ENCODE data around the gene SLC1A4. TPM values are rescaled to one million over a fixed set of nuclear protein-coding genes. Genes with fewer than 3 reads are reported as not detected.

Gene SLC1A4
- total RNA-seq, 1 experiment from 2014 or later, result 22.9 TPM

DNA sequence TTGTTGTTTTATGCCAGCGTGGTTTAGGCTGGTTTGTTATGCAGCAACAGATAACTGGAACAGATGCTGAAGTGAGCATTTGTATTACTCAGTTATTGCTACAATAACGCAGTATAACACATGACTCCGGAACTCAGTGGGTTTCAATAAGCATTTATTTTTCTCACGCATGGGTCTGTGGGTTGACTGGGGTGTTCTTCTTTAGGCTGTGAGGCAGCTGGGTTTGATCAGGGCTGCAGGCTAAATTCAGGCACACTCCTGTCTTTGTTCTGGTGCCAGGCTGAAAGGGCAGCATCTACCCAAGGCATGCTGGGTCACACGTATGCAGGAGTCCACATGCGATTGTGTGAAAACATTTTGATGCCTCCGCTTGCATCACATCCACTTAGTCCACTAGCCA is 3.8 kb upstream of the SLC1A4 start:
- DNase-seq, result no peak
- intact Hi-C loops (cut with micrococcal nuclease; ENCODE audit: unreplicated experiment), result no loop called here
- no peak overlapping the region for H3K4me3 Mint-ChIP-seq (ENCODE audit: low read depth, unreplicated experiment)
- TF ChIP-seq, protein P1, sequence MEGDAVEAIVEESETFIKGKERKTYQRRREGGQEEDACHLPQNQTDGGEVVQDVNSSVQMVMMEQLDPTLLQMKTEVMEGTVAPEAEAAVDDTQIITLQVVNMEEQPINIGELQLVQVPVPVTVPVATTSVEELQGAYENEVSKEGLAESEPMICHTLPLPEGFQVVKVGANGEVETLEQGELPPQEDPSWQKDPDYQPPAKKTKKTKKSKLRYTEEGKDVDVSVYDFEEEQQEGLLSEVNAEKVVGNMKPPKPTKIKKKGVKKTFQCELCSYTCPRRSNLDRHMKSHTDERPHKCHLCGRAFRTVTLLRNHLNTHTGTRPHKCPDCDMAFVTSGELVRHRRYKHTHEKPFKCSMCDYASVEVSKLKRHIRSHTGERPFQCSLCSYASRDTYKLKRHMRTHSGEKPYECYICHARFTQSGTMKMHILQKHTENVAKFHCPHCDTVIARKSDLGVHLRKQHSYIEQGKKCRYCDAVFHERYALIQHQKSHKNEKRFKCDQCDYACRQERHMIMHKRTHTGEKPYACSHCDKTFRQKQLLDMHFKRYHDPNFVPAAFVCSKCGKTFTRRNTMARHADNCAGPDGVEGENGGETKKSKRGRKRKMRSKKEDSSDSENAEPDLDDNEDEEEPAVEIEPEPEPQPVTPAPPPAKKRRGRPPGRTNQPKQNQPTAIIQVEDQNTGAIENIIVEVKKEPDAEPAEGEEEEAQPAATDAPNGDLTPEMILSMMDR (IDR thresholded peaks at IDR 0.05; ENCODE audit: unreplicated experiment), result no peak
- H3K4me1 Mint-ChIP-seq (ENCODE audit: low read depth, unreplicated experiment), result peaks cover 23% of the 10 kb centered on the region
- BruUV-seq (replicated peaks), result no TSS peak
- CTCF ChIA-PET, result no interaction called here
- no peaks in the 10 kb centered on the region for H3K9me3 Mint-ChIP-seq (ENCODE audit: low read depth, unreplicated experiment)
- H3K27ac Mint-ChIP-seq (ENCODE audit: unreplicated experiment), result no peak overlapping the region
- H3K36me3 Mint-ChIP-seq (ENCODE audit: insufficient read depth, unreplicated experiment), result peaks cover 32% of the 10 kb centered on the region
- peaks cover 21% of the 10 kb centered on the region for H3K27me3 Mint-ChIP-seq (ENCODE audit: unreplicated experiment)

DNA sequence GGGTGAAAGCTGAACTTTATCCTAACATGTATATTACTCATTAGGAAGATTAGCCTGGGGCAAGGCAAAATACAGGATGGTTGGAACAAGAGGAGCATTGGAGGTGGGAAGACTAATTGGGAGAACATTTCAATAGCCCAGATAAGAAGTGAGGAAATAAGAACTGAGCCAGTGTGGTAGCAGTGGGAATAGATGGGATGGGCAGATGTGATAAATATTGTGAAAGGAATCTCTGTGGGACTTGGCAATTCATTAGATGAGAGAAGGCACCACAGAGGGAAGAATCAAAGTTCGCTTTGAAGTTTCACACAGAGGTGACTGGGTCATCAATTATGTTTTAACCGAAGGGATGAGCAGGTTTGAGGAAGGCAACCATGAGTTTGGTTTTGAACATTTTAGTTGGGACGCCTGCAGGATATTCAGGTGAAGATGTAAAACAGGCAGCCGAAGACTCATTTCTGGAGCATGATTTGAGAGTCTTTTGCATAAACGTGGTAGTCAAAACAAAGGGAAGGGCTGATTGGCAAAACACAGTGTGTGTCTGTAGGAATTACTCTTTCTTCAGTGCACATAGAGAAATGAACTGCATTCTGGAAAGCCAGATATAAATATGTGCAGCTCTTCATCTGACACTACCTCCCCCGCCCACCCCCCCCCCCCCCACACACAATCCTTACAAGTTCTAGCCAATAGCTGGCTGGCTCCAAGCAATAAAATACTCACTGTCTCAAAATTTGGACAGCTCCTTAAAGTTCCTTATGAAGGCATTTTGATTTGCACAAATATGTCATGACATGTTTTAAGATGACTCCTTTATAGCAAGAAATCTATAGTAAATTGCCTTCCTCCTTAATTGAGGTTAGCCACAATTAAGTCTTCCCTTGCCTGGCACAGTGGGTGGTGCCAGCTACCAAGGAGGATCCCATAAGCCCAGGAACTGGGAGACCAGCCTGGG is 1.9 kb upstream of the SLC1A4 start:
- no TSS peak for BruUV-seq (replicated peaks)
- intact Hi-C loops (cut with micrococcal nuclease; ENCODE audit: unreplicated experiment), result no loop called here
- DNase-seq, result no peak
- CTCF ChIA-PET, result no interaction called here
- H3K9me3 Mint-ChIP-seq (ENCODE audit: low read depth, unreplicated experiment), result no peaks in the 10 kb centered on the region
- H3K4me3 Mint-ChIP-seq (ENCODE audit: low read depth, unreplicated experiment), result peak overlapping the region; percentile 96
- H3K36me3 Mint-ChIP-seq (ENCODE audit: insufficient read depth, unreplicated experiment), result peaks cover 34% of the 10 kb centered on the region
- peak overlapping the region; percentile 52 for H3K27ac Mint-ChIP-seq (ENCODE audit: unreplicated experiment)
- TF ChIP-seq, protein P1 (IDR thresholded peaks at IDR 0.05; ENCODE audit: unreplicated experiment), result no peak
- peaks cover 21% of the 10 kb centered on the region for H3K27me3 Mint-ChIP-seq (ENCODE audit: unreplicated experiment)
- peaks cover 34% of the 10 kb centered on the region for H3K4me1 Mint-ChIP-seq (ENCODE audit: low read depth, unreplicated experiment)

DNA sequence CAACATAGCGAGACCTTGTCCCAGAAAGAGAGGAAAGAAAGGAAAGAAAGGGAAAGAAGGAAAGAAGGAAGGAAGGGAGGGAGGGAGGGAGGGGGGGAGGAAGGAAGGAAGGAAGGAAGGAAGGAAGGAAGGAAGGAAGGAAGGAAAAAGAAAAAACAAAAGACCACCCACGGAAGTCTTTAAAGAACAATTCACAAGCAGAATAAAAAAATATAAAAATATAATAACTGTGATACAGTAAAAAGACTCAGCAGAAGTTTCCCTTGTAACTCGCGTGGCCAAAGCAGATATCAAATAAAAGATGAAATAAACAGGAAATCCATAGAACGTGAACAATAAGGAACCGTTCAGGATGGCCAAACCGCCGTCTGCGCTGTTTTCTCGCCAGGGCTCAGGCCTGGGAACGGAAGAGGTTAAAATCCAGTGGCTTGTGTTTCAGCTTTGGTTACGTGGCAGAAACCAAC is 1.2 kb upstream of the SLC1A4 start:
- Mint-ChIP-seq H3K4me3 (ENCODE audit: low read depth, unreplicated experiment) (peak overlapping the region; percentile 96), H3K27me3 (ENCODE audit: unreplicated experiment) (peaks cover 21% of the 10 kb centered on the region), H3K9me3 (ENCODE audit: low read depth, unreplicated experiment) (no peaks in the 10 kb centered on the region), H3K36me3 (ENCODE audit: insufficient read depth, unreplicated experiment) (peaks cover 34% of the 10 kb centered on the region), H3K27ac (ENCODE audit: unreplicated experiment) (peak overlapping the region; percentile 52), H3K4me1 (ENCODE audit: low read depth, unreplicated experiment) (peaks cover 41% of the 10 kb centered on the region)
- no peak for DNase-seq
- TF ChIP-seq, protein P1 (IDR thresholded peaks at IDR 0.05; ENCODE audit: unreplicated experiment), result no peak
- intact Hi-C loops (cut with micrococcal nuclease; ENCODE audit: unreplicated experiment), result no loop called here
- CTCF ChIA-PET, result no interaction called here
- no TSS peak for BruUV-seq (replicated peaks)

DNA sequence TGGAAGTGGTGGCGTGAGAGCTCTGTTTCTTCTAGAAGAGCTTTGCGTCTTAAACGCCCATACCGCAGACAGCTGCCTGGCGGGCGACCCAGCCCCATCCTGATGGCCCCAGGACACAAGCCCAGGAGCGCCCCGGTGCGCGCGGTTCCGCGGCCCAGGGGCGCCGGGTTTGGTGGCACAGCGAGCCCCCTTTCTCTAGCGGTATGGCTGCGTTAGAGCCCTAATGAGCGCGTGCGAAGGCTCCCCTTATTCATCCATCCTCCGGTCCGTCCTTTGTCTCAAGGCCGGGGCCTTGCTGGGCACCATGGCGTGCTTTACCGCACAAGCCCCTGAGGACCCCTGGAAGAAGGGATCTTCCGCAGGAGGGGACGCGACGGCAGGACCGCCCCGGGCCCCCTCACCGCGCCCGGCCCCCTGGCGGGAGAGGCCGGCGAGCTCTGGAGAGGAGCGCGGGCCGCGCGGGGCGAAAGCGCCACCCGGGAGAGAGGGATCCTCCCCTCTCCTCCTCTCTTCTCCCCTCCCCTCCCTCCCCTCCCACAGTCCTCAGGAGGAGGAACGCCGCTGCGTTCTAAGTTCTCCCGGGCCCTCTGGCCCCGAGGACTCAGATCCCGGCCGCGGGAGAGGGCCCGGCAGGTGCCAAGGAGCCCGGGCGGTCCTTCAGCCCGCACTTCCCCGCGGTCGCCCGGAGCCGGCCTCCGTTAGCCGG is 626 bp upstream of the SLC1A4 start:
- intact Hi-C loops (cut with micrococcal nuclease; ENCODE audit: unreplicated experiment), result no loop called here
- no TSS peak for BruUV-seq (replicated peaks)
- Mint-ChIP-seq H3K36me3 (ENCODE audit: insufficient read depth, unreplicated experiment) (peaks cover 34% of the 10 kb centered on the region), H3K4me3 (ENCODE audit: low read depth, unreplicated experiment) (peak overlapping the region; percentile 96), H3K27me3 (ENCODE audit: unreplicated experiment) (peaks cover 21% of the 10 kb centered on the region), H3K27ac (ENCODE audit: unreplicated experiment) (peak overlapping the region; percentile 52), H3K9me3 (ENCODE audit: low read depth, unreplicated experiment) (no peaks in the 10 kb centered on the region), H3K4me1 (ENCODE audit: low read depth, unreplicated experiment) (peaks cover 47% of the 10 kb centered on the region)
- TF ChIP-seq, protein P1 (IDR thresholded peaks at IDR 0.05; ENCODE audit: unreplicated experiment), result peak; percentile 63
- peak; percentile 41 for DNase-seq
- CTCF ChIA-PET, result no interaction called here
